HCT116 (cell line): Measurements from ENCODE around the gene RGP1. TPM values are rescaled to one million over a fixed set of nuclear protein-coding genes. Genes with fewer than 3 reads are reported as not detected.

Experiments used
- ATAC-seq: fragments of 200-7000 bp; cut with Tn5 transposase; 2 replicates; pipeline ENCODE4 v1.9.1; 2020; ENCODE audit warnings: mild to moderate bottlenecking, moderate library complexity
- BruUV-seq: library from RNA; stranded (reverse); fragments of 400-500 nt; replicated peaks from 2 replicates; lab custom pipeline; 2021; lab: Mats Ljungman, UMichigan
- CTCF ChIA-PET: fragments of 300-600 bp; sonication (Branson Sonifier 250); formaldehyde crosslinking; loops from one replicate; lab custom pipeline; 2021; ENCODE audit warnings: antibody characterized with exemption; lab: Charles Lee
- POLR2A ChIA-PET: fragments of 300-600, 350-600 bp; sonication (Branson Sonifier 250); formaldehyde crosslinking; loops from one replicate; lab custom pipeline; 2021; ENCODE audit warnings: antibody characterized with exemption; lab: Charles Lee
- RAD21 ChIA-PET, 2 experiments: fragments of 300-600 bp; sonication (Branson Sonifier 250); formaldehyde crosslinking; loops; one replicate each; lab custom pipeline; 2023; ENCODE audit warnings: low total read pairs in 2 of 2; ENCODE audit not compliant: uncharacterized antibody in 2 of 2, unreplicated experiment in 2 of 2, low non-redundant PET in 1 of 2; lab: Charles Lee
- DNase-seq: peaks from one replicate; pipeline ENCODE4 v3.0.0-alpha.2; 2010; ENCODE audit warnings: low read depth, low spot score
- H2AFZ ChIP-seq: fragments of 200-600 bp; shearing (Covaris generic), sonication (generic); 2 replicates; pipeline ENCODE4 v1.6.1; 2017; ENCODE audit warnings: low read depth, mixed run types, mixed read lengths, antibody characterized with exemption, low read length; ENCODE audit not compliant: poor library complexity, severe bottlenecking
- H3K27ac ChIP-seq: 2 replicates; pipeline ENCODE4 v1.5.1; 2012; ENCODE audit warnings: low read depth, low read length
- H3K27me3 ChIP-seq: fragments of 200-600 bp; sonication (generic); 2 replicates; pipeline ENCODE4 v1.6.1; 2016; ENCODE audit warnings: mixed run types, low read length, mixed read lengths; ENCODE audit not compliant: insufficient read depth
- H3K36me3 ChIP-seq, 2 experiments: fragments of 200-500 bp in 1 of 2; fragments of 200-600 bp in 1 of 2; sonication (Bioruptor generic) in 1 of 2; sonication (generic) in 1 of 2; 2 replicates each; pipeline versions ENCODE4 v1.5.1 to v1.6.1; 2014 to 2016; ENCODE audit warnings: low read length in 2 of 2, inconsistent platforms in 1 of 2, mixed read lengths in 1 of 2, mixed run types in 1 of 2; ENCODE audit not compliant: insufficient read depth in 2 of 2, control insufficient read depth in 1 of 2
- H3K4me1 ChIP-seq, 2 experiments: fragments of 200-600 bp in 1 of 2; sonication (generic) in 1 of 2; 2 replicates each; pipeline versions ENCODE4 v1.5.1 to v1.6.1; 2012 to 2017; ENCODE audit warnings: low read length in 2 of 2, inconsistent platforms in 1 of 2, mild to moderate bottlenecking in 1 of 2, mixed read lengths in 1 of 2, mixed run types in 1 of 2, moderate library complexity in 1 of 2; ENCODE audit not compliant: insufficient read depth in 2 of 2, control insufficient read depth in 1 of 2
- H3K4me2 ChIP-seq: fragments of 200-600 bp; sonication (generic); 2 replicates; pipeline ENCODE4 v1.6.1; 2017; ENCODE audit warnings: mixed run types, low read length, mixed read lengths
- H3K4me3 ChIP-seq, 2 experiments: fragments of 200-600 bp in 1 of 2; sonication (generic) in 1 of 2; replicated peaks in 1 of 2; 2 replicates each; pipeline ENCODE4 v1.5.1; 2011 to 2016; ENCODE audit warnings: low read length in 2 of 2, control low read depth in 1 of 2, low read depth in 1 of 2, mild to moderate bottlenecking in 1 of 2, mixed read lengths in 1 of 2, mixed run types in 1 of 2
- H3K79me2 ChIP-seq: fragments of 200-600 bp; sonication (generic); 2 replicates; pipeline ENCODE4 v1.6.1; 2017; ENCODE audit warnings: mild to moderate bottlenecking, mixed run types, low read length, moderate library complexity, mixed read lengths; ENCODE audit not compliant: insufficient read depth
- H3K9ac ChIP-seq: fragments of 200-600 bp; sonication (generic); 2 replicates; pipeline ENCODE4 v1.6.1; 2016; ENCODE audit warnings: low read length, mixed read lengths
- H3K9me2 ChIP-seq: fragments of 200-600 bp; sonication (generic), shearing (Covaris generic); 2 replicates; pipeline ENCODE4 v1.6.1; 2017; ENCODE audit warnings: mixed run types, mild to moderate bottlenecking, moderate library complexity; ENCODE audit not compliant: insufficient read depth
- H3K9me3 ChIP-seq, 2 experiments: fragments of 200-500 bp in 1 of 2; fragments of 200-600 bp in 1 of 2; sonication (Bioruptor generic) in 1 of 2; sonication (generic) in 1 of 2; 2 replicates each; pipeline ENCODE4 v1.6.1; 2014 to 2017; ENCODE audit warnings: low read length in 2 of 2, mixed read lengths in 2 of 2, inconsistent platforms in 1 of 2, low read depth in 1 of 2, mild to moderate bottlenecking in 1 of 2, mixed run types in 1 of 2, moderate library complexity in 1 of 2; ENCODE audit not compliant: control insufficient read depth in 1 of 2, insufficient read depth in 1 of 2
- H4K20me1 ChIP-seq: fragments of 200-600 bp; sonication (generic), shearing (Covaris generic); 2 replicates; pipeline ENCODE4 v1.6.1; 2017; ENCODE audit warnings: mixed run types, mild to moderate bottlenecking, moderate library complexity; ENCODE audit not compliant: insufficient read depth
- ATF3 ChIP-seq: IDR thresholded peaks from 2 replicates; pipeline ENCODE4 v1.6.1; 2012
- CBX3 ChIP-seq: IDR thresholded peaks from 2 replicates; pipeline ENCODE4 v1.6.1; 2012; ENCODE audit warnings: low read depth
- CEBPB ChIP-seq: IDR thresholded peaks from 2 replicates; pipeline ENCODE4 v1.6.1; 2012; ENCODE audit warnings: low read depth
- CTCF ChIP-seq, 3 experiments: fragments of 200-600 bp in 1 of 3; sonication (generic) in 1 of 3; IDR thresholded peaks in 2 of 3; conservative IDR thresholded peaks in 1 of 3; 2 replicates each; pipeline ENCODE4 v1.5.1; 2012 to 2017; ENCODE audit warnings: low read depth in 2 of 3, low read length in 2 of 3, antibody characterized with exemption in 1 of 3, borderline replicate concordance in 1 of 3, control low read depth in 1 of 3, mild to moderate bottlenecking in 1 of 3, mixed read lengths in 1 of 3, mixed run types in 1 of 3, moderate library complexity in 1 of 3; ENCODE audit not compliant: insufficient read depth in 1 of 3
- ELF1 ChIP-seq: IDR thresholded peaks from 2 replicates; pipeline ENCODE4 v1.6.1; 2012; ENCODE audit warnings: low read depth, borderline replicate concordance
- EZH2 ChIP-seq: fragments of 200-600 bp; sonication (generic); IDR thresholded peaks from 2 replicates; pipeline ENCODE4 v1.6.1; 2017; ENCODE audit warnings: antibody characterized with exemption, mixed run types
- EZH2phosphoT487 ChIP-seq: fragments of 200-600 bp; IDR thresholded peaks from 2 replicates; pipeline ENCODE4 v1.6.1; 2018; ENCODE audit warnings: antibody characterized with exemption, borderline replicate concordance
- MAX ChIP-seq: IDR thresholded peaks from 2 replicates; pipeline ENCODE4 v1.6.1; 2012
- POLR2A ChIP-seq: IDR thresholded peaks from 2 replicates; pipeline ENCODE4 v1.7.0; 2011; ENCODE audit warnings: borderline replicate concordance; ENCODE audit not compliant: insufficient read depth, insufficient read length; ENCODE audit errors: extremely low read depth
- SIN3A ChIP-seq: IDR thresholded peaks from 2 replicates; pipeline ENCODE4 v1.6.1; 2012; ENCODE audit warnings: low read depth
- SP1 ChIP-seq: IDR thresholded peaks from 2 replicates; pipeline ENCODE4 v1.6.1; 2012; ENCODE audit warnings: low read depth
- SRF ChIP-seq: IDR thresholded peaks from 2 replicates; pipeline ENCODE4 v1.6.1; 2012; ENCODE audit warnings: low read depth
- TCF7L2 ChIP-seq: IDR thresholded peaks from 2 replicates; pipeline ENCODE4 v1.7.0; 2011; ENCODE audit warnings: borderline replicate concordance, inconsistent platforms; ENCODE audit not compliant: insufficient read depth, insufficient read length; ENCODE audit errors: extremely low read depth
- YY1 ChIP-seq: IDR thresholded peaks from 2 replicates; pipeline ENCODE4 v1.6.1; 2011; ENCODE audit warnings: low read length, low read depth, moderate library complexity, mild to moderate bottlenecking; ENCODE audit not compliant: insufficient replicate concordance; ENCODE audit errors: extremely low read depth
- ZBTB33 ChIP-seq: IDR thresholded peaks from 2 replicates; pipeline ENCODE4 v1.6.1; 2011; ENCODE audit warnings: mild to moderate bottlenecking, low read length, moderate library complexity; ENCODE audit not compliant: insufficient replicate concordance; ENCODE audit errors: extremely low read depth
- ZFX ChIP-seq: fragments of 450-650 bp; IDR thresholded peaks from 2 replicates; pipeline ENCODE4 v1.6.1; 2017
- ZNF274 ChIP-seq: fragments of 200-500 bp; sonication (Bioruptor generic); IDR thresholded peaks from 2 replicates; pipeline ENCODE4 v1.6.1; 2014; ENCODE audit warnings: mild to moderate bottlenecking, low read depth, low read length, inconsistent platforms
- intact Hi-C: fragments of 100-400 bp; cut with micrococcal nuclease; formaldehyde crosslinking; loops from 2 replicates; pipeline ENCODE4 v1.10.0; 2022
- total RNA-seq: library from RNA; stranded (reverse); gene quantifications from one replicate; pipeline ENCODE4 v1.2.1, GENCODE V29; 2021; ENCODE audit not compliant: unreplicated experiment

RGP1 gene
- total RNA-seq, 1 experiment from 2014 or later, result 32.6 TPM

GRCh38 chr9:35708146-35708545 is 40.9 kb upstream of the RGP1 start:
- Histone ChIP-seq H3K79me2 (no peaks in the 10 kb centered on the region), H3K4me3 (no peak overlapping the region), H3K9me2 (no peaks in the 10 kb centered on the region), H3K4me2 (no peak overlapping the region), H3K4me1 (no peaks in the 10 kb centered on the region), H3K27me3 (no peaks in the 10 kb centered on the region), H2AFZ (no peak overlapping the region), H3K36me3 (peaks cover 55 to 74% of the 10 kb centered on the region in 2 experiments), H4K20me1 (no peaks in the 10 kb centered on the region), H3K9me3 (no peaks in the 10 kb centered on the region), H3K9ac (no peak overlapping the region), H3K27ac (no peak overlapping the region)
- intact Hi-C loops, result no loop called here
- RAD21 ChIA-PET, result no interaction called here
- ATAC-seq (no peak), DNase-seq (no peak)
- BruUV-seq, result no TSS peak
- TF ChIP-seq POLR2A (no peak), CEBPB (no peak), CBX3 (no peak), MAX (no peak), CTCF (IDR thresholded peaks at IDR 0.05 in 2 of 3, conservative IDR thresholded peaks at IDR 0.05 in 1 of 3; ENCODE audit: borderline replicate concordance in 1 of 3, insufficient read depth in 1 of 3, low read depth in 2 of 3, low read length in 2 of 3) (no peak), TCF7L2 (no peak), ZNF274 (no peak), SP1 (no peak), ZFX (no peak), EZH2 (no peak), SIN3A (no peak), YY1 (no peak), ATF3 (no peak), ZBTB33 (no peak), SRF (no peak), EZH2phosphoT487 (no peak), ELF1 (no peak)
- POLR2A ChIA-PET, result no interaction called here
- CTCF ChIA-PET, result no interaction called here
